Measurements from ENCODE around the gene ARMCX1.
"Not testable (repeated sequence)": the region's sequence is repeated elsewhere in the genome, so short reads cannot be mapped to it uniquely, and the experiment has no call there.

ARMCX1 gene

DNA sequence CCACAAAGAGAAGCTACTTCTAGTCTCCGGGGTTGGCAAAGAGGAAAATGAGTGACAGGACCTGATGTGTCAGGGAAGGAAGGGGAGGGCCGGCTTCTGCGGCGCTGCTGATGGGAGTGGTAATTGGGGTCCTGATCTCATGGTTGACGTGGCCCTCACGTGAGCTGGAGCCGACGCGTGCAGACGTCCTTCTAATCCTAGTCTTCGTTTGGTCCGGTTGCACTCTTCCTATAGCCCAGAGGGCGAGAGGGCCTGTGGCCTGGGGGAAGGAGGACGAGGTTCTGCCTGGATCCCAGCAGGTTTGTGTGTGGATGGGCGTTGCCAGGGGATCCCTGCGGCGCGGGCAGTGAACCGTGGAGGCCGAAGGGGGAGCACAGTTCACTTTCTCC lies at the start of gene ARMCX1:
Gene ARMCX1, plus strand, starts transcription at position 186 of the 389 bp plus-strand sequence. CDS start 2,384 bp downstream, outside the sequence.
- DNase-seq: peak in 1 of 2 donors; percentile 44

DNA sequence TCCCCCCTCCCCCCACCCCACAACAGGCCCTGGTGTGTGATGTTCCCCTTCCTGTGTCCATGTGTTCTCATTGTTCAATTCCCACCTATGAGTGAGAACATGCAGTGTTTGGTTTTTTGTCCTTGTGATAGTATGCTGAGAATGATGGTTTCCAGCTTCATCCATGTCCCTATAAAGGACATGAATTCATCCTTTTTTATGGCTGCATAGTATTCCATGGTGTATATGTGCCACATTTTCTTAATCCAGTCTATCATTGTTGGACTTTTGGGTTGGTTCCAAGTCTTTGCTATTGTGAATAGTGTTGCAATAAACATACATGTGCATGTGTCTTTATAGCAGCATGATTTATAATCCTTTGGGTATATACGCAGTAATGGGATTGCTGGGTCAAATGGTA lies 47.4 kb upstream of the ARMCX1 start:
- DNase-seq: not testable (repeated sequence)

DNA sequence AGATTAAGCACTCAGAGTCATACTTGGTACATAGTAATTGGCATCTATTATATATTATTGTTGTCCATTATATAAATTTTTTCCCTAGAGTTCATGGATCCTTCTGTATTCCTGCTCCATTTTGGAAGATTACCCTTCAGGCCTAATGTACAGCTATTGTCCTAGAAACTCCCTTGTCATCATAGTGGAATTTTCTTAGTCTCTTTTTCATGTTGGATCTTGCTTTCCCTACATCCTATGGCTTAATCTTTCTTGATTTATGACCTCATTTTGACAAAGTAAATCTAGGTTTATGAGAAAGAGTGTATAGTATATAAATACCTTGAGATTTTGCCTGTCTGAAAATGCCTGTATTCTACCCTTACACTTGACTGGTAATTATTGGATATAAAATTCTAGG lies 43.0 kb upstream of the ARMCX1 start:
- DNase-seq: no peak

DNA sequence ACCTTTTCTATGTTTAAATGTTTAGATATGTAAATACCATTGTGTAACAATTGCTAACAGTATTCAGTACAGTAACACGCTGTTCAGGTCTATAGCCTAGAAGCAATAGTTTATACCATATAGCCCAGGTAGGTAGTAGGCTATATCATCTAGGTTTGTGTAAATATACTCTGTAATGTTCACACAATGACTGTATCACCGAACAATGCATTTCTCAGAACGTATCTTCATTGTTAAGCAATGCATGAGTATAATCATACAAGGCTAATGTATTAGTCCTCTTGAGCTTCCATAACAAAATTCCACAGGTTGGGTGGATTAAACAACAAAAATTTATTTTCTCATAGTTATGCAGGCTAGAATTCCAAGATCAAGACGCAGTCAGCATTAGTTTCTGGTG lies 42.4 kb upstream of the ARMCX1 start:
- DNase-seq: no peak

DNA sequence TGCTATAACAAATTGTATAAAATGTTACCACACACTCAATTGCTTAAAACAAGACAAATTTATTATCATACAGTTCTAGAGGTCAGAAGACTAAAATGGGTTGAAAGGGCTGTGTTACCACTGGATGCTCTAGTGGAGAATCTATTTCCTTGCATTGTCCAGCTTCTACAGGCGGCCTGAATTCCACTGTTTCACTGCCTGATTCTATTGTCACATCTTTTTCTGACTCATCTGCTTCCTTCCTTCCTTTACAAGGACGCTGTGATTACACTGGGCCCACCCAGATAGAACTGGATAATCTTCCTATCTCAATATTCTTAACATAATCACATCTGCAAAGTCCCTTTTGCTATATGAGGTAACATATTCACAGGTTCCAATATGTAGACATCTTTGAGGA lies 19.4 kb upstream of the ARMCX1 start:
- DNase-seq: no peak

DNA sequence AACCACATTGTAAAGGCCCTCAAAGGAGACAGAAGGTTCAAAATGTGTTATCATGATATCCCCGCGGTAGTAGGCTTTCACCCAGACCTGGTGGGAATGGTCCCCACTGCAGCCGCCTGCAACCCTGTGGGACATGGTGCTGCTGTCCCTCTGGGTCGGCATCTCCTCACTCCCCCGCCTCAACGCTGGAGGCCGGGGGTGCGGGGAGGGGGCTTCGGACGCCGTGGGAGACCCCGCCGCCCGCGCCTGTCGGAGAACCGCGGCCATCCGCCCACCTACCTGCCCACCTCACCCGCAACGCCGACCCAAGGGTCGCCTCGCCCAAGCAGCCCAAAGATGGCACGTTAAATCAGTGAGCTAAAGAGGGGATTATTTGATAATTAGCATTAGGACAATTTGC lies 11.2 kb upstream of the ARMCX1 start:
- no peak for DNase-seq

DNA sequence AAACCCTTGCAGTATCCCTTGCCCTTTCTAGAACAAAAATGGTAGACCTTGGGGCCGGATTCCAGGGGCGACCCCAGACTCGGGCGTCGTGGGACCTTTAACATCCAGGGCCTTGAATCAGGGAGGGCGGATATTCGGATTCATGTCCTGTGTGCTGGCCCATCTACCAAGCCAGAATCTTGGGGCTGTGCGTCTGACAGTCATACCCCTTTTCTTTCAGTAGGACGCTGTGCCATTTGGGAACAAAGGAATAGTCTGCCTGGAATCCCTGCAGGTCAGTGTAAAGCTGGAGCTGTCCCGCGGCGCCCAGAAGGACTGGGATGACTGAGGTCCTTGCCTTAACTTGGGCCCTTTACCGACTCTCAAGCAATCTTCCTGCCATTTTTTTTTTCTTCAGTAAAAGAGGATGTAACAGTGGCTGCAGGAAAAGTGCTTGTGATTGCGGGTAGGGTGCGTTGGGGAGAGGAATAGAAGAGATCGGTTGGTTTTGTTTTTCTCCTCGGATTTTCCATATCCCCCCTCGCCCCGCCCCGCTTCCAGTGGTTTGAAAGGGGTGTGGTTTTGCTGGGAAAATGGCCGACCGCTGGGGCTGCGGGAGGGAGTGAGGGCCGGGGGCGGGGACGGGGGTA lies 518 bp downstream of the ARMCX1 start:
- DNase-seq: peak in 1 of 2 donors; percentile 11

DNA sequence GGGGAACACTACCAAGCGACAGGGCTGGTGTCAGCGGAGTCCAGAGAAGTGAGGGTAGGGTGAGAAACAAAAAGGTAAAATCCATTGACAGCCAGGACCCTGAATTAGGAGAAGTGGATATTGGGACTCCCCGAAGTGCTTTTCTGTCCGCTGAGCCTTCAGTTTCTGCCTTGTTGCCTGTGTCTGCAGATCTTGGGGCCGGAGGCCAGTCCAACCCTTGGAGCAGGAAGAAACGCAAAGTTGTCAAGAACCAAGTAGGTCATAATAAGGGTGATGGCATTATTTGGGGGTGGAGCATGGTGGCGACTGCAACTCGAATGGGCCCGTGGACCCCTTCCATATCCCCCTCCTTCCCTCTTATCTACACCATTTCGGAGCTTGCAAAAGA lies 1.0 kb downstream of the ARMCX1 start:
- DNase-seq: no peak

DNA sequence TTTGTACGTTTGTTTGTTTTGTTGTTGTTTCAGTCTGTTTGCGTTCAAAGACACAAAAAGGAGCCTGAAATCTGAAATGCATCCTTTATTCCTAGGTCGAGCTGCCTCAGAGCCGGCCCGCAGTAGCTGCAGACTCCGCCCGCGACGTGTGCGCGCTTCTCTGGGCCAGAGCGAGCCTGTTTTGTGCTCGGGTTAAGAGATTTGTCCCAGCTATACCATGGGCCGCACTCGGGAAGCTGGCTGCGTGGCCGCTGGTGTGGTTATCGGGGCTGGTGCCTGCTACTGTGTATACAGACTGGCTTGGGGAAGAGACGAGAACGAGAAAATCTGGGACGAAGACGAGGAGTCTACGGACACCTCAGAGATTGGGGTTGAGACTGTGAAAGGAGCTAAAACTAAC lies 2.4 kb downstream of the ARMCX1 start:
- no peak for DNase-seq

DNA sequence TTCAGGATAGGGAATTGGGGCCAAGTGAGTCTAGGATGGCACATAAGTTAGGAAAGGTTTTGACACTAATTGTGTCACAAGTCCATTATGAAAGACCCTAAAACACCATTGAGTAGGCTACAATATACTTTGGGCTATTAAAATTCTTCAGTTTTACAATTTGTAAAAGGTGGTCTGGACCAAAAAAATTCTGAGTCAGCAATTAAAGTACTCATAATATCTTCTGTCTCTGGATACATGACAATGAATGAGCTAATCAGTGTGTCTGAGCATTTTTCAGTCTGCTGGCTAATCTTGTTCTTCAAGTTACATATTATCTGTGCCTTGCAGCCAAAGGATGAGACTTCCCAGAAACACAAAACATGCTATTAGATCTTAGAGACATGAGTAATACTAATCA lies 14.3 kb downstream of the ARMCX1 start:
- no peak for DNase-seq

DNA sequence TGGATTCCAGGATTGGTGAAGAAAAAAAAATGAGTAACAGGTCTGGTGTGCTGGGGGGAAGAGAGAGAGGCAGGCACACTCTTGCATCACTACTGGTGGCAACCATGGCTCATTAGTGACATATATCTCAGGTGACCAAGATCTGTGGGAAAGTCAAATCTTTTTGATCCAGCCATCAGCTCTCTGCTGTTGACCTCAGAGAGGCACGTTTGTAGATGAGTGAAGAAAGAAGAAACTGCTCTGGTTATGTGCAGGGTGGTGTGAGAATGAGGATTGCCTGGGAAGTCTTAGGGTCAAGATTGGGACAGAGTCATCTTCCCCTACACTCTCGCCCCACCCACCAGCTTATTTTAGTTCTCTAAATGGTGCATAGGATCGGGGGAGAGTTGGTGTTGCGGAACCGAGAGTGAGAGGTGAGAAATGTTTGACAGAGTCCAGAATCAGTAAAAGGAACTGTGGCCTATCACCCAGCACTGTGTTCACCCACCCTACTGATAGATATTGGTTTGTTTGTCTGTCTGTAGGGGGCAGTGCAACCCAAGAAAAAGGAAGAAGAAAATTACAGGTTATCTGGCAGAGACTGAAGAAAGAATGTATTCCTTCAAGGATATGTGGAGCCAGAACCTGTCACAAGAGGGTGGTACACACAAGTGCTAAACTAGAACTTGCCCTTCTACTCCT lies 45.5 kb downstream of the ARMCX1 start:
- DNase-seq: peak in 1 of 2 donors; percentile 41

DNA sequence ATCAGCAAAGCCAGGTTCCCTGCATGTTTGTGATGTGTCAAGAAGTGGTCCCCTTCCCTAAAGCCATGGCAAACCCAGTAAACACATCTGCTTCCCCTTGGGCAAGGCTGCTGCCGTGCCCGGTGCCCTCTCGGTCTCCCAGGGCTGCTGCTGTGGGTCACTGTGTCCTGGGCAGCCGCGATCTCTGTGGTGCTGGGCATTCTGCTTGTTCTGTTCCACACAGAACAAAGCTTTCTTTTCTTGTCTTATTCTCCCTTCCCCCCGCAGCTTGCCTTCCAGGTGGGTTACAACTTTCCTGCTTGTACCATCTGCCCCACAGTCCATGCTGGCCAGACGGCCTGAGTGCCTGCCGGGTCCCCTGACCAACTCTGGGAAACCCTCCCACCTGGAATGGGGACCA lies 49.2 kb downstream of the ARMCX1 start:
- DNase-seq: not testable (repeated sequence)

DNA sequence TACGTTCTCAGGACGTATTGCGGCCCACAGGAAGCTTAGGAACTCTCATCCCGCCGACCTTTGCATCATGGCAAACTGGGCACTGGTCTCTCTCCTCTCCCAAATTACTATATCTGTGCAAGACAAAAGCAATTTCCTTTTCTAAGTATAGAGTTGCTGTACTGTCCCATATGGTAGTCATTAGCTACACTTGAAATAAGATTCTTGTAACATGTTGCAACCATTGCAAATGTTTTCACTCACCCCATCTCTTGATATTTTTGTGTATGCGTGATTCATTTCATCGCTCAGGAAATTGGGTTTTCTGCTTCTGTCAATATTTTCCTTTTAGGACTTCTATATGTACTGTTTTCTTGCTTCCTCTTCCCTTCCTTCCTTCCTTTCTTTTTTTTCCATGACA lies 51.7 kb downstream of the ARMCX1 start:
- DNase-seq: no peak

Measured in stimulated activated CD4-positive, alpha-beta T cell treated with anti-CD3 and anti-CD28 coated beads, Interleukin-2, amount 100 ng/mL, for 24 hours (primary cell).